SW480 (cell line): Measurements from ENCODE around the gene HSD17B14.
"Not testable (repeated sequence)": the region's sequence is repeated elsewhere in the genome, so short reads cannot be mapped to it uniquely, and the experiment has no call there.

Experiments used
- DNase-seq: peaks from one replicate; pipeline ENCODE4 v3.0.0-alpha.2; 2016; ENCODE audit warnings: low spot score

HSD17B14 gene

DNA sequence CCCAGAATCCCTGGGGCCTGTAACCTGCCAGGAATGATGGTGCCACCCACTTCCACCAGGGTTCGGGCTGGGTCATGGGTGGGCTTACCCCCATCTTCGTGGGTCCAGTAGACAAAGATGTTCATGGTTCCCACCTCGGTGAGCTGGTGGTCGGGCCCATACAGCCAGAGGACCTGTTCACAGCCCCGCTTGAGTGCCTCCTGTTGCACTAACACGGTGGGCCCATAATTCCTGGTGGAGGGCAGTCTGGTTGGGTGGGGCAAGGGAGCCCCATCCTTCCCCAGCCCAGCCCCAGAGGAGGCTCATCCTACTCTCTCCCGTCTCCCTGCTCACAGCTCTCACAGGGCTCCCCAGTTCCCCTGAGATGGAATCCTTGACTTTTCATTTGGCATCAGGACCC lies 39.2 kb downstream of the HSD17B14 start:
- no peak for DNase-seq

DNA sequence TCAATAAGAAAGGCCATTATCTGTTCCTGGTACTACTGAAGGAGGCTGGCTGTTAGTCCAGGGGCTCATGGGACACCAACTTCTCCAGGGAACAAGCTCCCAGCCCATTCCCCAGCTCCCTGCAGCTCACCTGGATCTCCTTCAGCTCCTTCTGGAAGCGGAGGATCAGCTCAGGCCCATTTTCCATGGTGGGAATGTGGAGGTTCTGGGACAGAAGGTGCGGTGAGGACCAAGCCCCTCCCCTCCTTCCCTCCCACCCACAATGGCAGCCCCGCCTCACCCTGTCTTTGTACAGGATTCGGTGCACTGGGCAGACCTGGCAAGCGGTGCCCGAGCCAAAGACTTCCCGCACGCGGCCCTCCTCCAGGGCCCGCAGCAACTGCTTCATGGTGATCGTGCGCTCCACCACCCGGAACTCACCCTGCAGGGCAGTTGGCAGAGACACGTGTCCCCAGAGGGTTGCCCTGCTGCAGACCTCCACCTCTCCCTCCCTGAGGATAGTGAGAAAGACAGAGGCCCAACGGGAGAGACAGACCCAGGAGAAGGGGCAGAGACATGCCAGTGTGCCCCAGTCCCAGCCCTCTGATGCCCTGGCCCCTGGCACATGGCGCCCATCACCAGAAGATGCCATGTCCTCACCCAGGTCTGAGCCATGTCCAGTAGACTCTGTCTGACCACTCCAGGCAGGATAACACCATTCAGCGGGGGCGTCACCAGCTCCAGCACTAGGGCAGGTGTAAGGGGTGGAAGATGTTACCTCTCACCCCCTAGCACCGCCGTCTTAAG lies 39.8 kb downstream of the HSD17B14 start:
- no peak for DNase-seq

DNA sequence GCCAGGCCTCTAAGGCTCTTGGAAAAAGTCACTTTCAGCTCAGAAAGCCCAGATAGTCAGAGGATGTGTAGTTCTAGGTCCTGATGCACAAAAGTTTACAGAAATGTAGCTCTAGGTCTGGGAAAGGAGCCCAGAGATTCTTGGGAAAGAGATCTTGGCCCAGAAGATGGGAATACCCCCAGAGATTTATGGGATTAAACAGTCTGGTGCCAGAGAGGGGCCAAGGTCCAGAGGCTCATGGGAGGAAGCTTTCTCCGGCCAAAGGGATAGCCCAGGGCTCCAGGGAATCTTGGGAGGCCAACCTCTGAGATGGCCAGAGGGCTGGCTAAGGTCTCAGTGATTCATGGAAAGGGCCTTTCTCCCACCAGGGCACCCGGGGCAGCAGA lies 40.6 kb downstream of the HSD17B14 start:
- no peak for DNase-seq

DNA sequence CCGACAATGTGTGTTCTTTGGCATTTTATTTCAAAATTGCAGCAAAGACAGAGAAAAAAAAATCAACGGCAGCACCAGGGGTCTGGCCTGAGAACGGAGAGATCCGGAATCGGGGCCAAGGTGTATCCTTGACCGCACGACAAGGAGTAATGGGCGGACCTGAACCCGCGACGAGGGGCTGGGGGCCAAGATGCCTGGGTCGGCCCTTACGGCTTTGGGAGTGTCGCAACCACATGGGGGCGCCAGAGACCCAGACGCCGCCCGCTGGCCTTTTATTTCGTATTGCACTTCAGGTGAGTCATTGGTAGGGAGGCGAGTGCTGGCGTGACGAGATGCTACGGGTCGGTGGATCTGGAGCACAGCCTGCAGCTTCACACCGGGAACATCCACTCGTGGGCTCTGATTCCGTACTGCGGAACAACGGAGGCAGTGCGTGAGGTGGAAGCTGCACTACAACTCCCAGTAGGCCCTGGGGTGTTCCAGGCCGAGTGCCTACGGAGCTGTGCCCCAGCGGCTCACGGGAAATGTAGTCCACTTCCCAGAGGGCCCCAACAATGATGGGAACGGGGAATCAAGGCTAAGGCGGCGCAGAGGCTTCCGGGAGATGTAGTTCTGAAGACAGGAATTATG lies 41.1 kb downstream of the HSD17B14 start:
- DNase-seq, result peak; percentile 96

DNA sequence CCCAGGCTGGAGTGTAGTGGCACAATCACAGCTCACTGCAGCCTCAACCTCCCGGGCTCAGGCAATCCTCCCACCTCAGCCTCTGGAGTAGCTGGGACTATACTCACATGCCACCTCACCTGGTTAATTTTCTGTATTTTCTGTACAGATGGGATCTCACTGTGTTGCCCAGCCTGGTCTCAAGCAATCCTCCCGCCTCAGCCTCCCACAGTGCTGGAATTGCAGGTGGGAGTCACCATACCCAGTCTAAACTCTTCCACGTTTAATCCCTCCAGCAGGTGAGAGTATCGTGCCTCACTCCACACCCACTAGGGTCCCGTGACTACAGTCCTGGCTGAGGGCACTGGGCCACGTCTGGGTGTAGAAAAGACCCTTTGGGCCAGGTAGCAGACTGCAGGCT lies 42.0 kb downstream of the HSD17B14 start:
- no peak for DNase-seq

DNA sequence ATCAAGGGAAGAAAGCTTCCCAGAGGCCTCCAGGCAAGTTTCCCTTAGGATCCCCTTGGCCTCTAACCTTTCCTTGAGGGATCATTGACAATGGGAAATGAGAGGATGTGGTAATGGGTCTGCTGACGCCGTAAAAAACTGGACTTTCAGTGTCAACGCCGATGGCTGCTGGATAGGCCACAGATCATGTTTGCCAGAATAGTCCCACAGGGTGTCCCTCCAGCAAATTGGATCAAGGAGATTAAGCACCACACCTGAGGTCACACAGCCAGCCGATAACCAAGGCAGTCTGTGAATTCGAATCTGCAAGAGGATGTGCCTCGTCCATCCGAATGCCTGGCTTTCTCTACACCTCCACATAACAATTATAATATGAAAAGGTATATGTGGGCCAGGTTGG lies 43.0 kb downstream of the HSD17B14 start:
- DNase-seq, result no peak

DNA sequence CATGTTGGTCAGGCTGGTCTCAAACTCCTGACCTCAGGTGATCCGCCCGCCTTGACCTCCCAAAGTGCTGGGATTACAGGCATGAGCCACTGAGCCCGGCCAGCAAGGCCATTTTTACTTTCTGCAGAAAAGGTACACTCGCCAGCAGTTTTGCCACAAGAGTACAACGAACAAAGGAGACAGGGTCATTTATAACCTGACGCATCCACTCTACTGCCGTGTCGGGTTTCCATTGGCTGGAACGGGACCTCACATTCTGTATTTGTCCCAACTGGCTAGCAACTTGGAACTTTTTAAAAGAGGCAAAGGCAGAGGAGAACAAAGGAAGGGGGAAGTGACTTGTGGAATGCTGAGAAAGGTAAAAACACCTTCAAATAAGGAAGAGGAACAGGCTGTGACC lies 49.0 kb downstream of the HSD17B14 start:
- not testable (repeated sequence) for DNase-seq

DNA sequence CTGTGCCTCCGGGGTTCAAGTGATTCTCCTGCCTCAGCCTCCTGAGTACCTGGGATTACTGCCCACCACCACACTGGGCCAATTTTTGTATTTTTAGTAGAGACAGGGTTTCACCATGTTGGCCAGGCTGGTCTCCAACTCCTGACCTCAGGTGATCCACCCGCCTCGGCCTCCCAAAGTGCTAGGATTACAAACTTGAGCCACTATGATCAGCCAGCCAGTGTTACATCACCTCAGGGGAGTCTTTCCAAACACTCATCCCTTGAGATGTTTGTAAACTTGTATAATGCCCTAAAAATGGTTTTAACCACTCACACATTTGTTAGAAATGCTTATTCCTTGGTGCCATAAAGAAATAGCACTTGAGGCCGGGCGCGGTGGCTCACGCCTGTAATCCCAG lies 49.9 kb downstream of the HSD17B14 start:
- not testable (repeated sequence) for DNase-seq

DNA sequence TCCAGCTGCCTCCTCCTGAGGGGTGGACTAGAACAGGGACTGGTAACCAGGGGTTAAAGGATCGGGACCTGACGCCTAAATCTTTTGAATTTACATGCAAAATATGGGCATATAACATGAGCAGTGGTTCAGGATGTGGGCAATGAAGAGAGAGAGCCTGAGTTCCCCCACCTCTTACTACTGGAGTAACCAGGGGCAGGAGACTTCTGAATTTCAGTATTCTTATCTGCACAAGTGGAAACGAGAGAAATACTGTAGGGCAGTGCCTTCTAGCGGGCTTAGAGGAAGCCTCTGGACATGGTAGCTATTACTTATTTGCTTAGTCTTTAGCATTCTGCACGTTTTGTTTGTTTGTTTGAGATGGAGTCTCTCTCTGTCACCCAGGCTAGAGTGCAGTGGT lies 51.8 kb downstream of the HSD17B14 start:
- DNase-seq, result no peak

DNA sequence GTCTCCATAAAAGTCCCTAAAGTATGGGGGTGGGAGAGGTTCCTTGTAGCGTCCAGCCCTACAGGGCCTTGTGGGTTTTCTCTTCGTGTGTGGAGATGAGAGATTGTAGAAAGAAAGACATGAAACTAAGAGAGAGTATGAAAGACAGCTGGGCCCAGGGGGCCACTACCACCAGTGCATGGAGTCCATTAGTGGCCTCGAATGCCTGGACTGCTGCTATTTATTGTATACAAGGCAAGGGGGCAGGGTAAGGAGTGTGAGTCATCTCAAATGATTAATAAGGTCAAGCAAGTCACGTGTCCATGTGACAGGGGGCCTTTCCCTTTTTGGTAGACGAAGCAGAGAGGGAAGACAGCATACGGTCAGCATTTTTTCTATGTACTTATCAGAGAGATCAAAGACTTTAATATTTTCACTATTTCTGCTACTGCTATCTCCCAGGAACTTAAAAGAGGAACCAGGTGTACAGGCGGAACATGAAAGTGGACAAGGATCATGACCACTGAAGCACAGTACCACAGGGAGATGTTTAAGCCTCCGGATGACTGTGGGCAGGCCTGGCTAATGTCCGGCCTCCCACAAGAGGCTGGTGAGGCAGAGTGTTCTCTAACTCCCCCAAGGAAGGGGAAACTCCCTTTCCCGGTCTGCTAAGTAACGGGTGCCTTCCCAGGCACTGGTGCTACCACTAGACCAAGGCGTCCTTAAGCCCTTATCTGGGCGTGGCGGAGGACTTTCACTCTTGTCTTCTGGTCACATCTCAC lies 55.5 kb downstream of the HSD17B14 start:
- peak; percentile 99 for DNase-seq

DNA sequence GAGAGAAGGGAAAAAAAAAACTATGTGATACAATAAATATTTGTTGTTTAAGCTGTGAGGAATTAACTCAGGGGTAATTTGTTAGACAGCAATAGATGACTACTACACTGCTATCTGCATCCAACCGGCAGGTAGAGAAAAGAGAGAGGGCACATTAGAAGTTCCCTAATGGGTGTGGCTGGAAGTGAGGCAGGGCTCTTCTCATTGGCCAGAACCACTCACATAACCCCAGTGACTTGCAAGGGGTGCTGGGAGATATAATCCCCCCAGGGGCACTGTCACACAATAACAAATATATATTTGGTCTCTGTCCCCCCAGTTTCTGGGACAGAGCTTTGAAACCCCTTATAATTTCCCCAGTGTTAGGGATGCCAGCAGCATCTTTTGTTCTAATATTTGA lies 56.7 kb downstream of the HSD17B14 start:
- no peak for DNase-seq

DNA sequence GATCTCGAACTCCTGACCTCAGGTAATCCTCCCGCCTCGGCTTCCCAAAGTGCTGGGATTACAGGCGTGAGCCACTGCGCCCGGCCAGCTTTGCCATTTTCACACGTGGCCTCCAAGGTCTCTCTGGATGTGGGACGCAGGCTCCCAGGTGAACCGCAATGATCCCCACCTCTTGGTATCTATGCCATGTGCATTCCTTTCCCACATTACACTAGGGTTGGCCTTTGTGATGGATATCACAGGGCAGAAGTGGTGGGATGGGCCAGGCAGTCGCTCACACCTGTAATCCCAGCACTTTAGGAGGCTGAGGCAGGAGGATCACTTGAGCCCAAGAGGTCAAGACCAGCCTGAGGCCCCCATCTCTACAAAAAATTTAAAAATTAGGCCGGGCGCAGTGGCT lies 58.6 kb downstream of the HSD17B14 start:
- DNase-seq, result no peak

DNA sequence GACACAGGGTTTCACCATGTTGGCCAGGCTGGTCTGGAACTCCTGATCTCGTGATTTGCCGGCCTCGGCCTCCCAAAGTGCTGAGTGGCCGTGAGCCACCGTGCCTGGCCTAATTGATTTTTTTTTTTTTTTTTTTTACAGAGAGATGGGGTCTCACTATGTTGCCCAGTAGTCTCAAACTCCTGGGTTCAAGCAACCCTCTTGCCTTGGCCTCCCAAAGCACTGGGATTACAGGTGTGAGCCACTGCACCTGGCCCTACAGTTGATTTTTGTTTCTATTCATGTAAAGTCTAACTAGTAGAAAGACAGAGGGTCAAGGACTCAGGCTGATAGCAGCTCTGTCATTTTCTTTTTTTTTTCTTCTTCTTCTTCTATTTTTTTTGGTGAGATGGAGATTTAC lies 59.2 kb downstream of the HSD17B14 start:
- DNase-seq, result no peak

DNA sequence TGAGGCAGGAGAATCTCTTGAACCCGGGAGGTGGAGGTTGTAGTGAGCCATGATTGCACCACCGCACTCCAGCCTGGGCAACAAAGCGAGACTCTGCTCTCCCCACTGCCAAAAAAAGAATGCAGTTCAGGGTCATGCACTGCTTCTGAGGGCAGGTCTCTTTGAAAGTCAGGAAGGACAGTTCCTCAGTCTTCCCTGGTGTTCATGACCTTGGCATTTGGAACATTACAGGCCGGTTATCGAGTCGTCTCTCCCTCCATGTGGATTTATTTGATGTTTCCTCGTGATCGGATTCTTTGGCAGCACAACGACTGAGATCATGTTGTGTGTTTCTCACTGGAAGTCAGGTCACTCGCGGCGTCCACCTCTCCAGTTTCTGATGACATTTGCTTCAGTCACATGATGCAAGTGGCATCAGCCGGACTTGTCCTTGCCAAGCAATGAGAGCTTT lies 63.8 kb downstream of the HSD17B14 start:
- no peak for DNase-seq

DNA sequence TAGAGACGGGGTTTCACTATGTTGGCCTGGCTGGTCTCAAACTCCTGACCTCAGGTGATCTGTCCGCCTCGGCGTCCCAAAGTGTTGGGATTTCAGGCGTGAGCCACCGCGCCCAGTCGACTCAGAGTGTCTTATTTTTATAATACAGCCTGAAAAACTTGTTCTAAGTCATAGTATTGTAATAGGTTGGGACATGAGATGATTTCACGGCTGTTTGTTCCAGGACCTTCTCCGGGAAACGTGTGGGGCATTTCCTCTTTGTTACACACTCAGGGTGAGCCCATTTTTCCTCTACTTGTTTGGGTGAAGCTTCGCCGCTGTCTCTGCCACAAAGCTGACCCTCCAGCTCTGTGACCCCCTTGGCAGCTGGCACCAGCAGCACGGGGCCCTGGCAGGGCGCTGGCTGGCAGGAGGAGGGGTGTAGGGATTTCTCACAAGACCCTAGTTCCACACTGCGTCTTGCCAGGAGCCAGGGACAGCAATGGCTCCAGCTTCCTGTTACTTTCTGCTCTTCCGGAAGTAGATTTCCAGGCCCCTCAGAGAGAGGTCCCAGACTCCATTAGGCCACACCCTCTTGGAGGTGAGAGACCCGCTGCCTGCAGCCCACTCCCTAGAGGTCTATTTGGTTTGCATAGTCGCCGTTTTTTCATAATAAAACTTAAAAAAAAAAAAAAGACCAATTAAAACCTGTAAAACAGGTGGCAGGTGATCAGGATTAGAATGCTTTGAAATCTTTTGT lies 65.4 kb downstream of the HSD17B14 start:
- no peak for DNase-seq

DNA sequence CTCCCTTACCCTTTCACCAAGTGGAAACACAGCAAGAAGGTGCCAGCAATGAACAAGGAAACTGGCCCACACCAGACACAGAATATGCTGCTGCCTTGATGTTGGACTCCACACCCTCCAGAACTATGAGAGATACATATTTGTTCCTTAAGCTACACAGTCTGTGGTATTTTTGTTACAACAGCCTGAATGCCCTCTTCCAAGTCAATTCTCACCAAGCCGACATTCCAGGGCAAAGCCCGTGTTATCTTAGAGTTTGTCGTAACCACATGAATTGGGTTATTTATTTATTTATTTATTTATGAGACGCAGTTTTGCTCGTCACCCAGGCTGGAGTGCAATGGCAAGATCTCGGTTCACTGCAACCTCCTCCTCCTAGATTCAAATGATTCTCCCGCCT lies 66.0 kb downstream of the HSD17B14 start:
- DNase-seq, result peak; percentile 77

DNA sequence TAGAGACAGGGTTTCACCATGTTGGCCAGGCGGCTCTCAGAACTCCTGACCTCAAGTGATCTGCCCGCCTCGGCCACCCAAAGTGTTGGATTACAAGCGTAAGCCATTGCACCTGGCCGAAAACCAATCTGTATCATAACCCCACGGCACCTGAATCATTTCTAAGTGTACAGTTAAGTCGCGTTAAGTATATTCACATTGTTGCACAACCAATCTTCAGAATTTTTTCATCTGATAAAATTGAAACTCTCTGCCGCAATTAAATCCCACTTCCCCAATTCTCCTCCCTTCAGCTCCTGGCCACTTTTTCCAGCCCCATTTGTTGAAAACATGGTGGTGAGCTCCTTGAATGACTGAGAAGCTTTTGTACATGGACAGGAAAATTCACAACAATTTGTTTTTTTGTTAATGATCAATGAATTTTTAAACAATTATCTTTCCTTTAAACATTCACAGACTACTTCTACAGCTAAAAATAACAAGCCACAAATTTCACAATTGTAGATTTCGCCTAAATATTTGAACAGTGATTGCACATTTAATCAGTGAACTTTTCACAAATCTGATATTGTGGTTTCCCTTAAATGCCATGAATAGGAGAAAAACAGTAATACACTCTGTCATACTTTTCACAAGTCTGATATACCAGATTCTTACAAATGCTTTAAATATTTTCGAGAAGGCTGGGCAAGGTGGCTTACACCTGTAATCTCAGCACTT lies 67.1 kb downstream of the HSD17B14 start:
- DNase-seq, result no peak

DNA sequence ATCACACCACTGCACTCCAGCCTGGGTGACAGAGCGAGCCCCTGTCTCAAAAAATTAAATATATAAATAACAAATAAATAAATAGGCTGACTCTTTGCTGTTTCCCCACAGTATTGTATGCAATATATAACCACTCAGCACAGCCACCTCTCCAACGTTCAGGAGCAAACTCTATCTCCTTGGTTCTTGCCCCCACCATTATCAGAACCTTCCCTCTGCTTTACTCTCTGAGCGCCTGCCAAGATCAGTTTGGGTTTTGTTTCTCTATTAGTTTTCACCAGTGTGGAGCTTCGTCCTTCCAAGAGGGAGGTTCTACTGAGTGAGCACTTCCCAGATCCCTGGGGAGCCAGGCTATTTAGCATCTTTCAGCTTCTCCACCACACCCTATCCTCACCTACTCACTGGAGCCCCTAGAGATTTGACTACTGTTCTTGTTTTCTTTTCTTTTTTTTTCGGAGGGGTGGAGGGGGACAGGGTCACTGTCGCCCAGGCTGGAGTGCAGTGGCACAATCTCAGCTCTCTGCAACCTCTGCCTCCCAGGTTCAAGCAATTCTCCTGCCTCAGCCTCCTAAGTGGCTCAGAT lies 68.0 kb downstream of the HSD17B14 start:
- DNase-seq, result not testable (repeated sequence)

DNA sequence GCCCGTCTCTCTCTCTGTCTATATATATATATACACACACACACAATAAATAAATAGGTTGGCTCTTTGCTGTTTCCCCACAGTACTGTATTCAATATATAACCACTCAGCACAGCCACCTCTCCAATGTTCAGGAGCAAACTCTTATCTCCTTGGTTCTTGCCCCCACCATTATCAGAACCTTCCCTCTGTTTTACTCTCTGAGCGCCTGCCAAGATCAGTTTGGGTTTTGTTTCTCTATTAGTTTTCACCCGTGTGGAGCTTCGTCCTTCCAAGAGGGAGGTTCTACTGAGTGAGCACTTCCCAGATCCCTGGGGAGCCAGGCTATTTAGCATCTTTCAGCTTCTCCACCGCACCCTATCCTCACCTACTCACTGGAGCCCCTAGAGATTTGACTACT lies 70.5 kb downstream of the HSD17B14 start:
- not testable (repeated sequence) for DNase-seq
